Measurements from ENCODE around the gene SBNO1.

Gene SBNO1

GRCh38 chr12:123393747-123394146 lies 29.1 kb upstream of the SBNO1 start:
- H3K27ac ChIP-seq (replicated peaks): no peak overlapping the region
- no peaks in the 10 kb centered on the region for H3K27me3 ChIP-seq (ENCODE audit: insufficient read depth, poor library complexity, severe bottlenecking)
- H3K4me3 ChIP-seq (replicated peaks; ENCODE audit: insufficient read depth, low read length): no peak overlapping the region
- no peak for DNase-seq (ENCODE audit: low read depth in 1 of 2, low spot score in 1 of 2)
- TF ChIP-seq SPI1 (IDR thresholded peaks at IDR 0.05; ENCODE audit: borderline replicate concordance, low read depth): no peak
- TF ChIP-seq, protein P1, sequence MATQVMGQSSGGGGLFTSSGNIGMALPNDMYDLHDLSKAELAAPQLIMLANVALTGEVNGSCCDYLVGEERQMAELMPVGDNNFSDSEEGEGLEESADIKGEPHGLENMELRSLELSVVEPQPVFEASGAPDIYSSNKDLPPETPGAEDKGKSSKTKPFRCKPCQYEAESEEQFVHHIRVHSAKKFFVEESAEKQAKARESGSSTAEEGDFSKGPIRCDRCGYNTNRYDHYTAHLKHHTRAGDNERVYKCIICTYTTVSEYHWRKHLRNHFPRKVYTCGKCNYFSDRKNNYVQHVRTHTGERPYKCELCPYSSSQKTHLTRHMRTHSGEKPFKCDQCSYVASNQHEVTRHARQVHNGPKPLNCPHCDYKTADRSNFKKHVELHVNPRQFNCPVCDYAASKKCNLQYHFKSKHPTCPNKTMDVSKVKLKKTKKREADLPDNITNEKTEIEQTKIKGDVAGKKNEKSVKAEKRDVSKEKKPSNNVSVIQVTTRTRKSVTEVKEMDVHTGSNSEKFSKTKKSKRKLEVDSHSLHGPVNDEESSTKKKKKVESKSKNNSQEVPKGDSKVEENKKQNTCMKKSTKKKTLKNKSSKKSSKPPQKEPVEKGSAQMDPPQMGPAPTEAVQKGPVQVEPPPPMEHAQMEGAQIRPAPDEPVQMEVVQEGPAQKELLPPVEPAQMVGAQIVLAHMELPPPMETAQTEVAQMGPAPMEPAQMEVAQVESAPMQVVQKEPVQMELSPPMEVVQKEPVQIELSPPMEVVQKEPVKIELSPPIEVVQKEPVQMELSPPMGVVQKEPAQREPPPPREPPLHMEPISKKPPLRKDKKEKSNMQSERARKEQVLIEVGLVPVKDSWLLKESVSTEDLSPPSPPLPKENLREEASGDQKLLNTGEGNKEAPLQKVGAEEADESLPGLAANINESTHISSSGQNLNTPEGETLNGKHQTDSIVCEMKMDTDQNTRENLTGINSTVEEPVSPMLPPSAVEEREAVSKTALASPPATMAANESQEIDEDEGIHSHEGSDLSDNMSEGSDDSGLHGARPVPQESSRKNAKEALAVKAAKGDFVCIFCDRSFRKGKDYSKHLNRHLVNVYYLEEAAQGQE (IDR thresholded peaks at IDR 0.05; ENCODE audit: insufficient replicate concordance, low read depth): no peak
- TF ChIP-seq, protein P2, sequence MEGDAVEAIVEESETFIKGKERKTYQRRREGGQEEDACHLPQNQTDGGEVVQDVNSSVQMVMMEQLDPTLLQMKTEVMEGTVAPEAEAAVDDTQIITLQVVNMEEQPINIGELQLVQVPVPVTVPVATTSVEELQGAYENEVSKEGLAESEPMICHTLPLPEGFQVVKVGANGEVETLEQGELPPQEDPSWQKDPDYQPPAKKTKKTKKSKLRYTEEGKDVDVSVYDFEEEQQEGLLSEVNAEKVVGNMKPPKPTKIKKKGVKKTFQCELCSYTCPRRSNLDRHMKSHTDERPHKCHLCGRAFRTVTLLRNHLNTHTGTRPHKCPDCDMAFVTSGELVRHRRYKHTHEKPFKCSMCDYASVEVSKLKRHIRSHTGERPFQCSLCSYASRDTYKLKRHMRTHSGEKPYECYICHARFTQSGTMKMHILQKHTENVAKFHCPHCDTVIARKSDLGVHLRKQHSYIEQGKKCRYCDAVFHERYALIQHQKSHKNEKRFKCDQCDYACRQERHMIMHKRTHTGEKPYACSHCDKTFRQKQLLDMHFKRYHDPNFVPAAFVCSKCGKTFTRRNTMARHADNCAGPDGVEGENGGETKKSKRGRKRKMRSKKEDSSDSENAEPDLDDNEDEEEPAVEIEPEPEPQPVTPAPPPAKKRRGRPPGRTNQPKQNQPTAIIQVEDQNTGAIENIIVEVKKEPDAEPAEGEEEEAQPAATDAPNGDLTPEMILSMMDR (IDR thresholded peaks at IDR 0.05; ENCODE audit: insufficient read depth, low read length): no peak
- no peak for TF ChIP-seq GABPA (IDR thresholded peaks at IDR 0.05; ENCODE audit: low read depth)
- TF ChIP-seq POLR2AphosphoS5 (IDR thresholded peaks at IDR 0.05; ENCODE audit: low read depth): no peak

DNA sequence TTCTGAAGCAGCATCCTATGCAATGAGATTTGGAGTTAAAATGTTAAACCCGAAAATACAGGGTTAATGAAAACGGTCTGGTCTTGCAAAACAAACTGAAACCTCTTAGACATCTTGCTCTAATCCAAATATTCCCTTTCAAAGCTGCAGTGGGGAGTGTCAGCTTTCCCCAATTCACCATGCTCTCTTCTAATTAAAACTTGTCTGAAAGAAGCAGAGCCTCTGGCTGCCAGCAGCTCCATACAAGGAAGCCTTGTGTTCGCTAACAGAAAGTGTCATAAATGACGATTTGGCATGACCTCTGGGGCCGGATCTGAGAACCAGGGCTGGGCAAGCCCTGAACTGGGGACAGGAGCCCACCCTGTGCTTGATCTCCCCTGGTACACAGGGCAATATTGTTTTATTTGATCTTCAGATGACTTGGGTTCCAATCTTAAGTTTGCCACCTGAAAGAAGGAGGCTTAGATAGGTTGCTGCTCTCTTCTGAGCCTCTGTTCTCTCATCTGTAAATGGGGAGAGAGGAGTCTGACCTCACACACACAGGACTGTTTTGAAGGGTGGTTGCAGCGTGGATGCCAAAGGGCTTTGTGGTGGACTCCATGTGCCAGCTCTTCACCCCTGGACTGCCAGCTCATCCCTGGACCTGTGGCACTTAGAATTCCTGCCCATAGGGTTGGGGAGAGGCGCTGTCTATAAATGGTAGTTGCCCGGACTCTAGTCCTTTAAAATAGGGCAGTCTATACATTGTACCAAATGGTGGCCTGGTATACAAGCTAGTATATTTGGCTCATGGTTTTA lies 27.1 kb upstream of the SBNO1 start:
- Histone ChIP-seq H3K4me3 (replicated peaks; ENCODE audit: insufficient read depth, low read length) (no peak overlapping the region), H3K27me3 (ENCODE audit: insufficient read depth, poor library complexity, severe bottlenecking) (no peaks in the 10 kb centered on the region), H3K27ac (replicated peaks) (peak overlapping the region; percentile 73; the same call in 1 of the 2 replicates)
- TF ChIP-seq, protein P2 (IDR thresholded peaks at IDR 0.05; ENCODE audit: insufficient read depth, low read length): no peak
- no peak for TF ChIP-seq GABPA (IDR thresholded peaks at IDR 0.05; ENCODE audit: low read depth)
- TF ChIP-seq, protein P1 (IDR thresholded peaks at IDR 0.05; ENCODE audit: insufficient replicate concordance, low read depth): no peak
- no peak for TF ChIP-seq SPI1 (IDR thresholded peaks at IDR 0.05; ENCODE audit: borderline replicate concordance, low read depth)
- no peak for TF ChIP-seq POLR2AphosphoS5 (IDR thresholded peaks at IDR 0.05; ENCODE audit: low read depth)
- no peak for DNase-seq (ENCODE audit: low read depth in 1 of 2, low spot score in 1 of 2)

GRCh38 chr12:123390498-123391426 lies 26.1 kb upstream of the SBNO1 start:
- TF ChIP-seq SPI1 (IDR thresholded peaks at IDR 0.05; ENCODE audit: borderline replicate concordance, low read depth): peak; percentile 73; the same call in 1 of the 2 replicates
- TF ChIP-seq GABPA (IDR thresholded peaks at IDR 0.05; ENCODE audit: low read depth): no peak
- peak in 1 of 2 experiments; percentile 77 for DNase-seq (ENCODE audit: low read depth in 1 of 2, low spot score in 1 of 2)
- Histone ChIP-seq H3K27me3 (ENCODE audit: insufficient read depth, poor library complexity, severe bottlenecking) (no peaks in the 10 kb centered on the region), H3K4me3 (replicated peaks; ENCODE audit: insufficient read depth, low read length) (peak overlapping the region; percentile 64), H3K27ac (replicated peaks) (peak overlapping the region; percentile 73)

All from HL-60 (cell line).